Stomach (tissue), 4 donors: Measurements from ENCODE around the gene RANBP2.

ENCODE experiments used
- EP300 ChIP-seq: sonication (generic); formaldehyde crosslinking; IDR thresholded peaks from one replicate; pipeline ENCODE4 v1.6.1; 2017; ENCODE audit warnings: antibody characterized with exemption
- POLR2A ChIP-seq, 4 donors: fragments of 450-650 bp; IDR thresholded peaks; one replicate each; pipeline ENCODE4 v1.6.1; 2016; ENCODE audit warnings: antibody characterized with exemption in 4 of 4, control low read depth in 2 of 4, mild to moderate bottlenecking in 1 of 4, moderate library complexity in 1 of 4
- POLR2AphosphoS5 ChIP-seq, 3 donors: sonication (generic); formaldehyde crosslinking; IDR thresholded peaks; one replicate each; pipeline ENCODE4 v1.6.1; 2016; ENCODE audit warnings: antibody characterized with exemption in 3 of 3
- TF ChIP-seq, protein P1 (sequence below), 7 experiments: fragments of 450-650 bp in 4 of 7; fragments of 200-600 bp in 3 of 7; sonication (generic) in 3 of 7; IDR thresholded peaks; one replicate each; pipeline ENCODE4 v1.5.1; 2016 to 2019; ENCODE audit warnings: antibody characterized with exemption in 7 of 7, control low read depth in 2 of 7, mild to moderate bottlenecking in 1 of 7

DNA sequence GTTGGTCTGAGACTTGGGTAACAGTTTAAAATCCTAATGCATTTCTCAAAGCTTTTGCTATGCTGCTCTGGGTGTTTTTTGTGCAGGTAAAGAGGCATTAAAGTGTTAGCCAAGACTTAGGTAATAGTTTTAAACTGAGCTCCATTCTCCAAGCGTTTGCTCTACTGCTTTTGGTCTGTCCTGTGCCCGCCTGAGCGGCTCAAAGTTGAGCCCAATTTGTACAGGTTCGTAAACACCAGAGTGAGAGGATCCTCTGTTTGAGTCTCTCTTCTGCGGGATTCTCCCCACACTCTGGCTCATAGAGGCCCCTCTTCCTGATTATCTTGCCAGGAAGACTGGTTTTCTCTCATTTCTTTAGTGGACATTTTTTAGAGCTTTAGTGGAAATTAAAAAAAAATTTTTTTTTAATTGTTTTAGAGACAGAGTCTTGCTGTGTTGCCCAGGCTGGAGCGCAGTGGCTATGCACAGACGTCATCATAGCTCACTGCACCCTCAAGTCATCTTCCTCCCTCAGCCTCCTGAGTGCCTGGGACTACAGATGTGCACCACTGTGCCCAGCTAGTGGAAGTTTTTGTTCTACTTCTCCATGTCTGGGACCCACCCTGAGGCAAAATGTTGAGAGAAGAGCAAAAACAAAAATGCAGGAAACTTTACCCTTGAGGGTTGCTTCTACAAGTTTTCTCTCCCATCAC is 83.9 kb downstream of the RANBP2 start:
- TF ChIP-seq, protein P1, sequence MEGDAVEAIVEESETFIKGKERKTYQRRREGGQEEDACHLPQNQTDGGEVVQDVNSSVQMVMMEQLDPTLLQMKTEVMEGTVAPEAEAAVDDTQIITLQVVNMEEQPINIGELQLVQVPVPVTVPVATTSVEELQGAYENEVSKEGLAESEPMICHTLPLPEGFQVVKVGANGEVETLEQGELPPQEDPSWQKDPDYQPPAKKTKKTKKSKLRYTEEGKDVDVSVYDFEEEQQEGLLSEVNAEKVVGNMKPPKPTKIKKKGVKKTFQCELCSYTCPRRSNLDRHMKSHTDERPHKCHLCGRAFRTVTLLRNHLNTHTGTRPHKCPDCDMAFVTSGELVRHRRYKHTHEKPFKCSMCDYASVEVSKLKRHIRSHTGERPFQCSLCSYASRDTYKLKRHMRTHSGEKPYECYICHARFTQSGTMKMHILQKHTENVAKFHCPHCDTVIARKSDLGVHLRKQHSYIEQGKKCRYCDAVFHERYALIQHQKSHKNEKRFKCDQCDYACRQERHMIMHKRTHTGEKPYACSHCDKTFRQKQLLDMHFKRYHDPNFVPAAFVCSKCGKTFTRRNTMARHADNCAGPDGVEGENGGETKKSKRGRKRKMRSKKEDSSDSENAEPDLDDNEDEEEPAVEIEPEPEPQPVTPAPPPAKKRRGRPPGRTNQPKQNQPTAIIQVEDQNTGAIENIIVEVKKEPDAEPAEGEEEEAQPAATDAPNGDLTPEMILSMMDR (IDR thresholded peaks at IDR 0.05): no peak
- TF ChIP-seq POLR2AphosphoS5 (IDR thresholded peaks at IDR 0.05): no peak
- TF ChIP-seq POLR2A (IDR thresholded peaks at IDR 0.05): no peak
- no peak for TF ChIP-seq EP300
